Endothelial cell of hepatic sinusoid (primary cell): ENCODE measurements around the gene CDCP1.

Experiments
- in situ Hi-C: cut with HindIII; loops from 2 replicates; pipeline ENCODE4 v1.10.0; 2017; ENCODE audit warnings: low sequenced_read_pairs

The CDCP1 gene

GRCh38 chr3:45119376-45119775 is 26.8 kb downstream of the CDCP1 start:
- in situ Hi-C loops = no loop called here

- in situ Hi-C loops = no loop called here
Observed at GRCh38 chr3:45118615-45119071, 27.5 kb downstream of the CDCP1 start.

GRCh38 chr3:45116350-45116749 is 29.8 kb downstream of the CDCP1 start:
- in situ Hi-C loops = no loop called here

GRCh38 chr3:45113625-45114050 is 32.5 kb downstream of the CDCP1 start:
- in situ Hi-C loops = no loop called here

GRCh38 chr3:45112939-45113338 is 33.2 kb downstream of the CDCP1 start:
- in situ Hi-C loops = no loop called here

- in situ Hi-C loops = no loop called here
Observed at GRCh38 chr3:45110509-45110833, 35.7 kb downstream of the CDCP1 start.

- in situ Hi-C loops = no loop called here
Observed at GRCh38 chr3:45109771-45110508, 36.2 kb downstream of the CDCP1 start.

DNA sequence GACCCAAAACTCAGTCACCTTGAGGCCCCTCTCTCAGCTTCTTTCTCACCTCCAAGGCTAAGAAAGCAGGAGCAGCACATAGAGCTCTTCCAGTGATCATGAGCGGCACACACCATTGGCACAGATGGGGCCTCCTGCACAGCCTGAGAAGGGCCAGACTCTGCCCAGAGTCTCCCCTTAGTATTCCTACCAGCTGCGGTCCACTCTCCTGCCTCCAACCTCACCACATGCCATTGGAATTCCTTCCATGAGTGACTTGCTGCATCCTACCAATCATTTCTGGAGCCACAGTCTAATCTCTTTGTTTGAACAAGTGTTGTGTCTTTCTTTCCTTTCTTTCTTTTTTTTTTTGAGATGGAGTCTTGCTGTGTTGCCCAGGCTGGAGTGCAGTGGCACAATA is 39.3 kb downstream of the CDCP1 start:
- in situ Hi-C loops = no loop called here

DNA sequence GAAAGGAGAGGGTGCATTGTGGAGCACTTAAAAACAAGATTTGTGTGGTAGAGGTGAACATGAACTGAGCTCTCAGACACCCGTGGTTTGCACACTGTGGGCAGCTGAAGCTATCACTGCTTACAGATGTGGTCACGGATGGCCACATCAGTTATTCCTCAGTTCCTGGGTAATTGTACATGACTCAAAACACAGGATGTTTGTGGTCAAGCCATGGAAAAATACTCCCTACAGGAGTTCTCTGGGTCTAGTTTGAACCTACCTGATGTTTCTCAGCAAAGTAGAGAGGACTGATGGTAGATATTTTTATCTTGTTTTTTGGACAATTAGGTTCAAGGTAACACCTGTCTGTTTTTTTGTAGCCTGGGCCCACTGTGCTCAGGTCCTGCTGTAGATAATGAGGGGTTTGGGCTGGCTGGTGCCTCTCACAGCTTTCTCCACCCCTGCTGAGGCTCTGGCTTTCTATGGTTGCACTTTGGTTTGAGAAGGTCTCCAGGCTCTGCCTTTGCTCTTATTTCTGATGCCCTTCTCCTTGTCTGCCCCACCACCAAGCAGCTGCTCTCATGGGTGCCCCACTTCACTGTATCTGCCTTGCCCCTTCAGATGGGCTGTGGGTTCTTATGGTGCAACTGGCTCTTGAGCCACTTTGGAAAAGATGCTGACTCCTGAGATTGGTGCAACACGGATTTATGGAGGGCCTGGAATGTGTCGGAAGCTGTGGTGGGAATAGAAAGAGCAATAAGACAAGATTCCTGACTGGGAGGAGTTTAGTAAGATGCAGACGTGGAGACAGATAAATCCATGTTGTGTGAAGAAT is 40.1 kb downstream of the CDCP1 start:
- in situ Hi-C loops = no loop called here

GRCh38 chr3:45104715-45105711 is 41.2 kb downstream of the CDCP1 start:
- in situ Hi-C loops = no loop called here

DNA sequence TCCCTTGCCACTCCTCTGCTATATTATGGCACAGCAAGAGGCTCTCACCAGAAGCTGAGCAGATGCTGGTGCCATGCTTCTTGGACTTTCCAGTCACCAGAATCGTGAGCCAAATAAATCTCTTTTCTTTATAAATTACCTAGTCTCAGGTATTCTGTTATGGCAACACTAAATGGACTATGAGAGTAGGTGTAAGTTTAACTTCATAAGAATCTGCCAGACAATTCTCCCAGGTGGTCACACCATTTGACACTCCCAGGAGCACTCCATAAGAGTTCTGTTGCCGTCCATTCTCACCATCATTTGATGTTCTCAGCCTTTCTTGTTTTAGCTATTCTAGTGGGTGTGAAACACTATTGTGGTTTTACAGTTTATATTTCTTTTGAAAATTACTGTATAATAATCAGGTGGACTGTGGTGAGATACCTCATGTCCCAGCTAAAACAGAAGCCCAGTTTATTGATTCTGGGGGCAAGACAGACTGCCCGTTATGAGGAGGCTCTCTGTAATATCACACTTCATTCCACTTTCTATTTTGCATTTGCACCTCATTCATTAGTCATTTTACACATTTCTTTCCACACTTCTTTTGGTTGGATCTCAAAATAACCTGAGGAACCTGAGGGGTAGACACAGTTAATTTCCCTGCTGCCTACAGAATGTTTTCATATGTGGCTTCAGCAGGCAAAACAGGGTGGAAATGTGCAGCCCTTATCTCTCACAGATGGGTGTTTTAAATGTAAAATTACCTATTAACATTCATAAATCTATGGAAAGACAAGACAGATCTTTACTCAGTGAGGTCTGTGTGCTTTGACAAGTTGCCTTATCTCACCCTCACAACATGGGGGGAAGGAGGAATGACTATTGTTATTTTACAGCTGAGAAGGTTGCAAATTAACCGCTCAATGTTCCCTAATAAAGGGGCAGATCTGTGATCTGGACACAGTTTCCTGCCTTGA is 42.1 kb downstream of the CDCP1 start:
- in situ Hi-C loops = no loop called here

DNA sequence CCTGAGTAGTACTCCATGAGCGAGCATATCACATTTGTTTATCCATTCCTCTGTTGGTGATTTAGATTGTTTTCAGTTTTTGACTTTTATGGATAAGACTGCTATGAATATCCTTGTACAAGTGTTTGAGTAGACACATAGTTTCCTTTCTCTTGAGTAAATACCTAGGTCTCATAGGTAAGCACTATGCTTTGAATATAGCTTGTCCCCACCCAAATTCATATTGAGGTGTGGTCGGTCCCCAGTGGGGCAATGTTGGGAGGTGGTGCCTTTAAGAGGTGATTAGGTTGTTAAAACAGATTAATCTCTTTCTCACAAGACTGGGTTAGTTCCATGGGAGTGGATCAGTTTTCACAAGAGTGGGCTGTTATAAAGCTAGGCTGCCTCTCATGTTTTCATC is 42.8 kb downstream of the CDCP1 start:
- in situ Hi-C loops = no loop called here

DNA sequence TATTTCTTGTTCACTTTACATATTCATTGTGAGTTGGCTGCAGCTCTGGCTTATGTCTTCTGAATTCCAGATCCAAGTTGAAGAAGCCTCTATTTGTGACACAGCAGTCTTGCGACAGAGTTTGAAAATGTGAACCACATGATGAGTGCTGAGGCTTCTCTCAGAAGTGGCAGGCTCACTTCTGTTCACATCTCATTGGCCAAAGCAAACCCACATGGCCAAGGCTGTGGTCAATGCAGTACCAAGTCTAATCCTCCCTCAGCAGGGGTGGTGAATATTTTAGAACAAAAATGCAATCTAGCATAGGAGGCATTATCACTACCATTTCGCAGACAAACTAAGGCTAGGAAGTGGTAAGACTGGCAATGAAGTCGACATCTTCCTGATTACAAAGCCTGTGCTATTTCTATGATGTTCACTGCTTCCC is 45.2 kb downstream of the CDCP1 start:
- in situ Hi-C loops = no loop called here

GRCh38 chr3:45098310-45098709 is 47.9 kb downstream of the CDCP1 start:
- in situ Hi-C loops = no loop called here

GRCh38 chr3:45097296-45097883 is 48.8 kb downstream of the CDCP1 start:
- in situ Hi-C loops = no loop called here

GRCh38 chr3:45095916-45096526 is 50.2 kb downstream of the CDCP1 start:
- in situ Hi-C loops = no loop called here

GRCh38 chr3:45093176-45093575 is 53.0 kb downstream of the CDCP1 start:
- in situ Hi-C loops = no loop called here

DNA sequence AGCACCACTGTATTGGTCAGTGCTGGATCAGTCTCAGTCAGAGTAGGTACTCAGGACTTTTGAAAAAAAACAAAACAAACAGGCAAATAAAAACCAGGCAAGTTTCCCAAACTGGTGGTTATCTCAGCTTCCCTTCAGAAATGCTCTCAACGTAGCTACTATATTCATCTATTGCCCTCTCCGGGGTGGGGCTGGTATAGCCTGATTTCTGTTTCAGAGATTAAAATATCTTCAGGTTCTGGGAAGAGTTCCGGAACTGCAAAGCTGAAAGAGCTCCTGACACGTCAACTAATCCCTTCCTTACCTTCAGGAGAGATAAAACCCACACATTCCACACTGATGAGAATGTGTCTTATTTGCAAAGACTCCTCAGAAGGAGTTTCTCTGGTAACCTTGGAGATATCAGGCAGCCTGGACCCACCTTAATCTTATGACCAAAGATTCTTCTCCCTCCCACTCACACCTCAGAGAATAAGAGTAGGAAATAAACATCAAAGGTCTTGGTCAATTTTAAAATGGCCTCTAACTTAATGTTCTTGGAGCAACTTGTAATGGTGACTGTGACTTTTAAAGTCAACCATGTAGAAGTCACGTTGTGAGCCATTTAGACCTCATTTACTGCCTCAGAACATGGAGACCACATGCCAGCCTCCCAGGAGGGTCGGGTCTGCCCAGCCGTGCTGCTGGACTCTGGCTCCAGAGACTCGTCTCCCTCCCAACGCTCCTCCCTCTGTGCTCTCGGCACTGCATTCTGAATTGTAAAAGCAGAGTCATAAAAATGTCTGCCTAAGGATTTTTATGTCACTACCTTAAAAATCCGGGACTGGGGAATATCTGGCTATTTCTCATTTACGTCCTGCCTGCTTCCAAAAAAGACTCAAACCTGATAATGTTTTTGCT is 53.8 kb downstream of the CDCP1 start:
- in situ Hi-C loops = no loop called here
